HEK293 (cell line): Measurements from ENCODE around the gene SYTL1.
A peak's percentile ranks its signal among the peaks of the same experiment; 100 is the strongest.

Source experiments
- CTCF ChIP-seq: fragments of 450-650 bp; formaldehyde crosslinking; IDR thresholded peaks from 2 replicates; pipeline ENCODE4 v1.5.1; 2016; ENCODE audit warnings: missing biosample characterization, missing genetic modification characterization
- KLF9 ChIP-seq: fragments of 450-650 bp; formaldehyde crosslinking; IDR thresholded peaks from 2 replicates; pipeline ENCODE4 v1.5.1; 2016; ENCODE audit warnings: missing biosample characterization, missing genetic modification characterization, low read depth
- PRDM2 ChIP-seq: fragments of 450-650 bp; formaldehyde crosslinking; IDR thresholded peaks from 2 replicates; pipeline ENCODE4 v1.5.1; 2016; ENCODE audit warnings: missing biosample characterization, missing genetic modification characterization, borderline replicate concordance
- PRDM4 ChIP-seq: fragments of 450-650 bp; formaldehyde crosslinking; IDR thresholded peaks from 2 replicates; pipeline ENCODE4 v1.5.1; 2017; ENCODE audit warnings: missing biosample characterization, missing genetic modification characterization
- SETDB1 ChIP-seq: IDR thresholded peaks from one replicate; pipeline ENCODE4 v1.6.1; 2017; ENCODE audit warnings: mild to moderate bottlenecking, low read length, moderate library complexity, mixed read lengths; ENCODE audit not compliant: insufficient read length
- ZBTB11 ChIP-seq: fragments of 450-650 bp; formaldehyde crosslinking; conservative IDR thresholded peaks from 2 replicates; pipeline ENCODE4 v1.5.1; 2016; ENCODE audit warnings: low read depth, missing biosample characterization, missing genetic modification characterization
- ZBTB44 ChIP-seq: fragments of 450-650 bp; IDR thresholded peaks from 2 replicates; pipeline ENCODE4 v1.5.1; 2018; ENCODE audit warnings: missing biosample characterization, mild to moderate bottlenecking, missing genetic modification characterization
- ZFP37 ChIP-seq: fragments of 450-650 bp; formaldehyde crosslinking; IDR thresholded peaks from 2 replicates; pipeline ENCODE4 v1.5.1; 2016; ENCODE audit warnings: missing biosample characterization, missing genetic modification characterization
- ZNF10 ChIP-seq: fragments of 450-650 bp; formaldehyde crosslinking; IDR thresholded peaks from 2 replicates; pipeline ENCODE4 v1.5.1; 2017; ENCODE audit warnings: missing biosample characterization, missing genetic modification characterization
- ZNF148 ChIP-seq: fragments of 450-650 bp; formaldehyde crosslinking; IDR thresholded peaks from 2 replicates; pipeline ENCODE4 v1.5.0; 2017; ENCODE audit warnings: missing biosample characterization, missing genetic modification characterization, borderline replicate concordance
- ZNF214 ChIP-seq: fragments of 450-650 bp; formaldehyde crosslinking; IDR thresholded peaks from 2 replicates; pipeline ENCODE4 v1.5.1; 2017; ENCODE audit warnings: missing biosample characterization, mild to moderate bottlenecking, missing genetic modification characterization, borderline replicate concordance
- ZNF248 ChIP-seq: fragments of 450-650 bp; formaldehyde crosslinking; IDR thresholded peaks from 2 replicates; pipeline ENCODE4 v1.5.1; 2017; ENCODE audit warnings: missing biosample characterization, missing genetic modification characterization
- ZNF433 ChIP-seq: fragments of 450-650 bp; formaldehyde crosslinking; IDR thresholded peaks from 2 replicates; pipeline ENCODE4 v1.5.1; 2016; ENCODE audit warnings: missing biosample characterization, missing genetic modification characterization, low read depth
- ZNF449 ChIP-seq: fragments of 450-650 bp; formaldehyde crosslinking; IDR thresholded peaks from 2 replicates; pipeline ENCODE4 v1.5.1; 2017; ENCODE audit warnings: missing biosample characterization, mild to moderate bottlenecking, missing genetic modification characterization, moderate library complexity
- ZNF549 ChIP-seq: fragments of 450-650 bp; IDR thresholded peaks from 2 replicates; pipeline ENCODE4 v1.5.1; 2018; ENCODE audit warnings: missing biosample characterization, missing genetic modification characterization, mild to moderate bottlenecking, inconsistent platforms, moderate library complexity
- ZNF600 ChIP-seq: fragments of 450-650 bp; formaldehyde crosslinking; IDR thresholded peaks from 2 replicates; pipeline ENCODE4 v1.5.1; 2016; ENCODE audit warnings: missing biosample characterization, missing genetic modification characterization
- ZNF610 ChIP-seq: fragments of 450-650 bp; formaldehyde crosslinking; IDR thresholded peaks from 2 replicates; pipeline ENCODE4 v1.5.1; 2016; ENCODE audit warnings: missing biosample characterization, missing genetic modification characterization, borderline replicate concordance
- ZNF785 ChIP-seq: fragments of 450-650 bp; formaldehyde crosslinking; IDR thresholded peaks from 2 replicates; pipeline ENCODE4 v1.5.1; 2016; ENCODE audit warnings: missing biosample characterization, missing genetic modification characterization

The SYTL1 gene

GRCh38 chr1:27395441-27396195 is 53.8 kb downstream of the SYTL1 start (continued):
- TF ChIP-seq ZBTB11 (tag by site-specific recombination) (no peak), ZNF610 (no peak), ZNF10 (tag by site-specific recombination) (peak; percentile 77; the same call in 1 of the 2 replicates), CTCF (tag by site-specific recombination) (peak; percentile 91), ZNF549 (tag by site-specific recombination) (no peak), ZNF248 (tag by site-specific recombination) (no peak), ZFP37 (tag by site-specific recombination) (0 out of 2 replicates have a peak, but pooled peaks have one; percentile 51), ZBTB44 (0 out of 2 replicates have a peak, but pooled peaks have one; percentile 16), SETDB1 (no peak), ZNF214 (no peak), ZNF433 (tag by site-specific recombination) (no peak), ZNF600 (tag by site-specific recombination) (peak; percentile 86), ZNF148 (tag by site-specific recombination) (no peak), PRDM2 (tag by site-specific recombination) (no peak), ZNF449 (tag by site-specific recombination) (no peak), ZNF785 (tag by site-specific recombination) (no peak), PRDM4 (tag by site-specific recombination) (no peak), KLF9 (tag by site-specific recombination) (no peak)
